CD14-positive monocyte (primary cell): ENCODE results near the gene DAPK1. TPM values are rescaled to one million over a fixed set of nuclear protein-coding genes. Genes with fewer than 3 reads are reported as not detected.

ENCODE experiments used
- DNase-seq, 3 donors: peaks; one replicate each; pipeline ENCODE4 v3.0.0-alpha.2; 2011 to 2022
- H2AFZ ChIP-seq: 2 replicates; pipeline ENCODE4 v1.6.0; 2012; ENCODE audit warnings: mild to moderate bottlenecking, low read depth, low read length, inconsistent platforms; ENCODE audit not compliant: insufficient read depth, poor library complexity, severe bottlenecking
- H3K27ac ChIP-seq, 2 donors: 1 replicate in 1 of 2; 2 replicates in 1 of 2; pipeline ENCODE4 v1.5.1; 2012 to 2013; ENCODE audit warnings: low read length in 2 of 2, control low read depth in 1 of 2, inconsistent platforms in 1 of 2, low read depth in 1 of 2, mild to moderate bottlenecking in 1 of 2
- H3K27me3 ChIP-seq, 2 donors: one replicate each; pipeline versions ENCODE4 v1.6.0 to v1.6.1; 2011 to 2013; ENCODE audit warnings: low read length in 2 of 2; ENCODE audit not compliant: control insufficient read depth in 2 of 2, insufficient read depth in 2 of 2
- H3K36me3 ChIP-seq, 2 donors: replicated peaks in 1 of 2; 1 replicate in 1 of 2; 2 replicates in 1 of 2; pipeline versions ENCODE4 v1.5.1 to v1.6.1; 2012 to 2013; ENCODE audit warnings: low read length in 2 of 2, control low read depth in 1 of 2, inconsistent platforms in 1 of 2, mild to moderate bottlenecking in 1 of 2; ENCODE audit not compliant: insufficient read depth in 2 of 2, control insufficient read depth in 1 of 2
- H3K4me1 ChIP-seq, 2 donors: 1 replicate in 1 of 2; 2 replicates in 1 of 2; pipeline versions ENCODE4 v1.5.1 to v1.6.1; 2012 to 2013; ENCODE audit warnings: low read length in 2 of 2, control low read depth in 1 of 2, inconsistent platforms in 1 of 2, mild to moderate bottlenecking in 1 of 2, moderate library complexity in 1 of 2; ENCODE audit not compliant: insufficient read depth in 2 of 2, control insufficient read depth in 1 of 2
- H3K4me2 ChIP-seq: replicated peaks from 2 replicates; pipeline ENCODE3; 2012; ENCODE audit warnings: low read length, moderate library complexity, mild to moderate bottlenecking; ENCODE audit not compliant: poor library complexity, severe bottlenecking; ENCODE audit errors: extremely low read depth
- H3K4me3 ChIP-seq, 3 experiments: fragments of 200-600 bp in 1 of 3; sonication (generic) in 1 of 3; replicated peaks in 1 of 3; 1 replicate in 2 of 3; 2 replicates in 1 of 3; pipeline ENCODE4 v1.5.1; 2011 to 2013; ENCODE audit warnings: low read length in 3 of 3, mild to moderate bottlenecking in 3 of 3, control low read depth in 2 of 3, low read depth in 2 of 3, inconsistent platforms in 1 of 3, moderate library complexity in 1 of 3
- H3K79me2 ChIP-seq: 2 replicates; pipeline ENCODE4 v1.6.0; 2012; ENCODE audit warnings: mild to moderate bottlenecking, control low read depth, inconsistent platforms, low read length, moderate library complexity; ENCODE audit not compliant: insufficient read depth
- H3K9ac ChIP-seq: 2 replicates; pipeline ENCODE4 v1.6.0; 2017; ENCODE audit warnings: low read length, mild to moderate bottlenecking; ENCODE audit not compliant: insufficient read depth, poor library complexity, severe bottlenecking
- H3K9me3 ChIP-seq, 2 donors: replicated peaks in 1 of 2; 1 replicate in 1 of 2; 2 replicates in 1 of 2; pipeline versions ENCODE4 v1.5.1 to v1.6.1; 2012 to 2013; ENCODE audit warnings: low read length in 2 of 2, control low read depth in 1 of 2; ENCODE audit not compliant: control insufficient read depth in 1 of 2, insufficient read depth in 1 of 2
- H4K20me1 ChIP-seq: 2 replicates; pipeline ENCODE4 v1.6.0; 2012; ENCODE audit warnings: mild to moderate bottlenecking, low read length, control low read depth, moderate library complexity; ENCODE audit not compliant: insufficient read depth
- H3K27ac Mint-ChIP-seq, 7 donors: one replicate each; pipeline ENCODE4 v1.8.0; 2020; ENCODE audit warnings: mild to moderate bottlenecking in 7 of 7, mixed read lengths in 7 of 7, moderate library complexity in 6 of 7, inconsistent platforms in 2 of 7
- H3K27me3 Mint-ChIP-seq, 3 donors: one replicate each; pipeline ENCODE4 v1.8.0; 2021 to 2022; ENCODE audit warnings: low read depth in 3 of 3, mild to moderate bottlenecking in 3 of 3, mixed read lengths in 3 of 3, moderate library complexity in 3 of 3, inconsistent platforms in 1 of 3
- H3K36me3 Mint-ChIP-seq, 2 donors: one replicate each; pipeline ENCODE4 v1.8.0; 2020; ENCODE audit warnings: mixed read lengths in 2 of 2, inconsistent platforms in 1 of 2, mild to moderate bottlenecking in 1 of 2
- H3K4me1 Mint-ChIP-seq: one replicate; pipeline ENCODE4 v1.8.0; 2020; ENCODE audit warnings: mild to moderate bottlenecking, mixed read lengths
- H3K4me3 Mint-ChIP-seq, 2 donors: one replicate each; pipeline ENCODE4 v1.8.0; 2020; ENCODE audit warnings: mild to moderate bottlenecking in 2 of 2, mixed read lengths in 2 of 2, moderate library complexity in 1 of 2
- H3K9me3 Mint-ChIP-seq, 7 donors: one replicate each; pipeline ENCODE4 v1.8.0; 2020 to 2022; ENCODE audit warnings: mixed read lengths in 7 of 7, mild to moderate bottlenecking in 6 of 7, moderate library complexity in 6 of 7, inconsistent platforms in 2 of 7
- WGBS: methylation state at CpG from one replicate; pipeline ENCODE4 v1.1.5; 2013; ENCODE audit warnings: missing lambda C conversion rate; ENCODE audit not compliant: insufficient coverage; 5-methylcytosine and 5-hydroxymethylcytosine counted together
- intact Hi-C, 2 donors: fragments of 100-400 bp; cut with micrococcal nuclease; formaldehyde crosslinking; loops; one replicate each; pipeline versions ENCODE4 v1.15.0 to v1.15.1; 2023
- polyA plus RNA-seq, 3 donors: library from polyadenylated mRNA; depleted of rRNA in 1 of 3; unstranded in 2 of 3; stranded (reverse) in 1 of 3; fragments of 300-500 nt in 2 of 3; fragments of >200 nt in 1 of 3; fragmentation: Illumina TruSeq in 2 of 3; gene quantifications; 1 replicate in 2 of 3; 2 replicates in 1 of 3; pipeline ENCODE4 v1.2.3, GENCODE V29; 2012 to 2021
- TF ChIP-seq, protein P1 (sequence below): fragments of 200-600 bp; IDR thresholded peaks from one replicate; pipeline ENCODE4 v1.8.0; 2022; ENCODE audit warnings: antibody characterized with exemption, mild to moderate bottlenecking

Gene DAPK1
- polyA plus RNA-seq, 3 donors = 24.1 to 102 (median 44.4) TPM

DNA sequence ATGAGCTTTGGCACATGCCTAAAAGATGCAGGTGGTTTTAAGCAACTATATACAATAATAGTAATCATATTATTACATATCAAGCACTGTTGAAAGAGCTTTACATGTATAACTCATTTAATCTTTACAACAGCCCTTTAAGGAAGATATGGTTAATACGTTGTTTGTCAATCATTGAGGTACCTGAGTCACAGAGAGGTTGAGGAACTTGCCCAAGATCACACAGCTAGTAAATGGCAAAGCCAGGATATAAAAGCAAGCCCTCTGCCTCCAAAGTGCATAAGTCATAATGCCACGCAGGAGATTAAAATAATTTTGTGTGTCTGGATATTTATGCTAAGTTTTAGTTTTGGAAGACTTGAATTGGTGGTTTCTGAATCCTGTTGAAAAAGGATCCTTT lies 90.2 kb downstream of the DAPK1 start:
- Histone ChIP-seq H3K9me3 (no peaks in the 10 kb centered on the region), H3K79me2 (peaks cover 11% of the 10 kb centered on the region), H3K4me1 (peaks cover 19 to 40% of the 10 kb centered on the region in 2 donors), H3K4me2 (no peak overlapping the region), H3K27ac (peak overlapping the region in 1 of 2 donors; percentile 35), H2AFZ (no peak overlapping the region), H3K36me3 (no peaks in the 10 kb centered on the region), H3K4me3 (no peak overlapping the region), H4K20me1 (peaks cover 32% of the 10 kb centered on the region), H3K27me3 (no peaks in the 10 kb centered on the region), H3K9ac (no peak overlapping the region)
- Mint-ChIP-seq H3K27ac (no peak overlapping the region), H3K27me3 (peaks cover 0 to 2% (median 0%) of the 10 kb centered on the region in 3 donors), H3K4me3 (no peak overlapping the region), H3K9me3 (peaks cover 0 to 1% (median 0%) of the 10 kb centered on the region in 7 donors), H3K36me3 (peaks cover 11 to 19% of the 10 kb centered on the region in 2 donors), H3K4me1 (peaks cover 30% of the 10 kb centered on the region)
- WGBS = no CpG with 5 or more reads among the region's 2 CpGs
- peak in 1 of 3 donors; percentile 42 for DNase-seq
- TF ChIP-seq, protein P1, sequence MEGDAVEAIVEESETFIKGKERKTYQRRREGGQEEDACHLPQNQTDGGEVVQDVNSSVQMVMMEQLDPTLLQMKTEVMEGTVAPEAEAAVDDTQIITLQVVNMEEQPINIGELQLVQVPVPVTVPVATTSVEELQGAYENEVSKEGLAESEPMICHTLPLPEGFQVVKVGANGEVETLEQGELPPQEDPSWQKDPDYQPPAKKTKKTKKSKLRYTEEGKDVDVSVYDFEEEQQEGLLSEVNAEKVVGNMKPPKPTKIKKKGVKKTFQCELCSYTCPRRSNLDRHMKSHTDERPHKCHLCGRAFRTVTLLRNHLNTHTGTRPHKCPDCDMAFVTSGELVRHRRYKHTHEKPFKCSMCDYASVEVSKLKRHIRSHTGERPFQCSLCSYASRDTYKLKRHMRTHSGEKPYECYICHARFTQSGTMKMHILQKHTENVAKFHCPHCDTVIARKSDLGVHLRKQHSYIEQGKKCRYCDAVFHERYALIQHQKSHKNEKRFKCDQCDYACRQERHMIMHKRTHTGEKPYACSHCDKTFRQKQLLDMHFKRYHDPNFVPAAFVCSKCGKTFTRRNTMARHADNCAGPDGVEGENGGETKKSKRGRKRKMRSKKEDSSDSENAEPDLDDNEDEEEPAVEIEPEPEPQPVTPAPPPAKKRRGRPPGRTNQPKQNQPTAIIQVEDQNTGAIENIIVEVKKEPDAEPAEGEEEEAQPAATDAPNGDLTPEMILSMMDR = no peak
- intact Hi-C loops = no loop called here

DNA sequence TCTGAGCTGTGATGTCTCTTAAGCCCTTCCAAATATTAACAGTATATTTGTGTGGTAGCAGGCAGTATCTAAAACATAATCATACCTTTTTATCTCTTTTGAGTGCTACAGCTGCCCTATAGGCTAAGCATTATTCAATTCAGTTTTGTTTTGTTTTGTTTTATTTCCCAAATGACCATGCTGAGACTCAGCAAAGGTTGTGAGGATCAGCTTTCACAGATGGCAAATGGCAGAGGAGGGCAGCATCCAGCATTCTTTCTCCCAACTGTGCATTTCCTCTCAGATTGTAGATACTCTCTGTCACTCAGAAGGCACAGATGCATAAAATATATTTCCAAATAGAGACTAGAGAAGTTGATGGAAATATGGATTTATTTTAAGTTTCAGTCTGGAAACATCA lies 90.7 kb downstream of the DAPK1 start:
- H3K4me1 Mint-ChIP-seq = peaks cover 34% of the 10 kb centered on the region
- Histone ChIP-seq H2AFZ (no peak overlapping the region), H3K9me3 (no peaks in the 10 kb centered on the region)

More for the DNA sequence above, 90.7 kb downstream of the DAPK1 start:
- Mint-ChIP-seq H3K4me3 (no peak overlapping the region), H3K9me3 (peaks cover 0 to 1% (median 0%) of the 10 kb centered on the region in 7 donors), H3K36me3 (peaks cover 11 to 20% of the 10 kb centered on the region in 2 donors), H3K27me3 (peaks cover 0 to 2% (median 0%) of the 10 kb centered on the region in 3 donors), H3K27ac (no peak overlapping the region)
- Histone ChIP-seq H3K4me2 (no peak overlapping the region), H3K4me1 (peaks cover 24 to 45% of the 10 kb centered on the region in 2 donors), H3K4me3 (no peak overlapping the region), H3K27ac (peak overlapping the region in 1 of 2 donors; percentile 35), H4K20me1 (peaks cover 27% of the 10 kb centered on the region), H3K9ac (no peak overlapping the region), H3K79me2 (peaks cover 14% of the 10 kb centered on the region), H3K36me3 (no peaks in the 10 kb centered on the region), H3K27me3 (no peaks in the 10 kb centered on the region)
- intact Hi-C loops = no loop called here
- no peak for DNase-seq
- TF ChIP-seq, protein P1 = no peak
